Heart right ventricle (tissue), 16 donors: ENCODE results near the gene WAPL. TPM values are rescaled to one million over a fixed set of nuclear protein-coding genes. Genes with fewer than 3 reads are reported as not detected.
A peak's percentile ranks its signal among the peaks of the same experiment; 100 is the strongest.

Experiments used
- ATAC-seq, 8 donors: fragments of 200-7000 bp; cut with Tn5 transposase; one replicate each; pipeline ENCODE4 v1.9.1; 2020; ENCODE audit warnings: mild to moderate bottlenecking in 8 of 8, moderate library complexity in 8 of 8, moderate number of reproducible peaks in 1 of 8
- DNase-seq, 2 donors: peaks; one replicate each; pipeline ENCODE4 v3.0.0-alpha.2; 2020
- H3K27ac ChIP-seq, 10 donors: fragments of 200-600 bp; sonication (generic) in 2 of 10; one replicate each; pipeline versions ENCODE4 v1.5.0 to v1.8.0; 2020 to 2022; ENCODE audit warnings: mild to moderate bottlenecking in 3 of 10
- H3K27me3 ChIP-seq, 7 donors: fragments of 200-600 bp; one replicate each; pipeline ENCODE4 v1.8.0; 2021 to 2022; ENCODE audit warnings: mild to moderate bottlenecking in 2 of 7
- H3K36me3 ChIP-seq, 9 donors: fragments of 200-600 bp; sonication (generic) in 1 of 9; one replicate each; pipeline versions ENCODE4 v1.5.0 to v1.8.0; 2020 to 2022; ENCODE audit warnings: mild to moderate bottlenecking in 2 of 9
- H3K4me1 ChIP-seq, 9 donors: fragments of 200-600 bp; sonication (generic) in 1 of 9; one replicate each; pipeline versions ENCODE4 v1.5.0 to v1.8.0; 2020 to 2022; ENCODE audit warnings: mild to moderate bottlenecking in 4 of 9
- H3K4me3 ChIP-seq, 10 donors: fragments of 200-600 bp; sonication (generic) in 2 of 10; one replicate each; pipeline versions ENCODE4 v1.5.0 to v1.8.0; 2020 to 2022; ENCODE audit warnings: mild to moderate bottlenecking in 7 of 10, moderate library complexity in 2 of 10
- H3K9me3 ChIP-seq, 11 donors: fragments of 200-600 bp in 10 of 11; sonication (generic) in 2 of 11; one replicate each; pipeline versions ENCODE4 v1.5.0 to v1.8.0; 2013 to 2022; ENCODE audit warnings: mild to moderate bottlenecking in 2 of 11, control low read depth in 1 of 11, moderate library complexity in 1 of 11
- CTCF ChIP-seq, 9 donors: fragments of 200-600 bp; sonication (generic) in 2 of 9; IDR thresholded peaks; one replicate each; pipeline versions ENCODE4 v1.5.0 to v1.8.0; 2021 to 2022; ENCODE audit warnings: antibody characterized with exemption in 9 of 9, mild to moderate bottlenecking in 5 of 9, moderate library complexity in 1 of 9
- WGBS, 2 donors: extraction: QIAGEN DNeasy Blood & Tissue Kit; methylation state at CpG; one replicate each; pipeline ENCODE4 v1.1.7; 2013; ENCODE audit warnings: inconsistent platforms in 1 of 2; 5-methylcytosine and 5-hydroxymethylcytosine counted together
- intact Hi-C, 10 donors: fragments of 100-400 bp; cut with DNase I; formaldehyde crosslinking; loops; one replicate each; pipeline versions ENCODE4 v1.11.1 to v1.14.2; 2022
- polyA plus RNA-seq, 2 donors: library from polyadenylated mRNA; stranded (reverse); fragments of 200-250 nt; gene quantifications; one replicate each; pipeline ENCODE4 v1.2.3, GENCODE V29; 2013
- total RNA-seq, 10 donors: library from RNA; stranded (reverse); fragmentation: NEBNext Ultra II Directional in 3 of 10; extraction: Animal tissue kit (Norgen Biotek cat#: 25700) in 3 of 10; gene quantifications; one replicate each; pipeline versions ENCODE4 v1.2.1 to v1.2.4, GENCODE V29; 2021 to 2023
- donor health status: Arrhythmogenic right ventricular cardiomyopathy.
- donor health status: ischemic (EF 13 %, LVEDD 7.1; RV severe dilation, severe dysfunction).
- donor health status: healthy with polysubstance abuse.
- donor health status: DM: no; HTN: yes; CAD: no.
- donor health status: DM: no; HTN: no; CAD: no.
- donor health status: ischemic (EF 25% LVEDD 6.9; RV normal size, moderate dysfunction).
- donor health status: ischemic (EF 25% LVEDD 5.7; RV mildly dilated, moderate dysfunction).
- donor health status: healthy.
- donor health status: DM: yes; HTN: yes; CAD: no.
- donor health status: Ischemic cardiomyopathy.
- donor health status: ischemic (EF 35%, LVEDD 5.7; RV mildly dilated, moderate dysfunction).
- donor health status: nonischemic (EF 11% LVEDD 7.7; RV severe dilation, severe dysfunction).
- donor health status: DM: yes; HTN: yes; CAD: no.
- donor health status: PGD.
- donor health status: ischemic (EF 29% LVEDD 5.4; RV normal size, mild dysfunction).
- donor health status: nonischemic (EF 23%, LVEDD 6.1; RV moderate dilation, normal function).

The WAPL gene
- total and polyA plus RNA-seq, 12 donors: 10.0 to 29.5 (median 23.4) TPM

GRCh38 chr10:86388119-86388704 lies 133.4 kb downstream of the WAPL start:
- H3K27ac ChIP-seq: no peak overlapping the region
- no peak for TF ChIP-seq CTCF (IDR thresholded peaks at IDR 0.05)
- H3K4me3 ChIP-seq: no peak overlapping the region
- no peaks in the 10 kb centered on the region for H3K9me3 ChIP-seq
- DNase-seq (no peak), ATAC-seq (no peak)
- H3K27me3 ChIP-seq: peaks cover 5 to 85% (median 65%) of the 10 kb centered on the region in 7 donors
- H3K36me3 ChIP-seq: no peaks in the 10 kb centered on the region
- H3K4me1 ChIP-seq: peaks cover 0 to 11% (median 6%) of the 10 kb centered on the region in 9 donors
- WGBS, 2 donors: 39 to 41% methylated on average over 13 of the region's 13 CpGs
- intact Hi-C loops: no loop called here

- no peak for TF ChIP-seq CTCF (IDR thresholded peaks at IDR 0.05)
- peak in 1 of 8 donors; percentile 22 for ATAC-seq
- no peak for DNase-seq
- H3K4me3 ChIP-seq: no peak overlapping the region
- H3K27me3 ChIP-seq: peaks cover 5 to 80% (median 65%) of the 10 kb centered on the region in 7 donors
- H3K27ac ChIP-seq: no peak overlapping the region
- no peaks in the 10 kb centered on the region for H3K36me3 ChIP-seq
- H3K9me3 ChIP-seq: no peaks in the 10 kb centered on the region
- 68 to 69% methylated on average over 7 of the region's 7 CpGs for WGBS, 2 donors
- peaks cover 0 to 11% (median 6%) of the 10 kb centered on the region in 9 donors for H3K4me1 ChIP-seq
- intact Hi-C loops: no loop called here
Measured at GRCh38 chr10:86387178-86387794, 134.3 kb downstream of the WAPL start.

- peaks cover 5 to 85% (median 61%) of the 10 kb centered on the region in 7 donors for H3K27me3 ChIP-seq
- no peaks in the 10 kb centered on the region for H3K36me3 ChIP-seq
Measured at GRCh38 chr10:86385806-86386205, 135.8 kb downstream of the WAPL start.

More at GRCh38 chr10:86385806-86386205, 135.8 kb downstream of the WAPL start:
- TF ChIP-seq CTCF (IDR thresholded peaks at IDR 0.05): no peak
- ATAC-seq (no peak), DNase-seq (no peak)
- H3K4me1 ChIP-seq: peaks cover 0 to 11% (median 6%) of the 10 kb centered on the region in 9 donors
- 90 to 91% methylated on average over 3 of the region's 3 CpGs for WGBS, 2 donors
- H3K4me3 ChIP-seq: no peak overlapping the region
- no peak overlapping the region for H3K27ac ChIP-seq
- no peaks in the 10 kb centered on the region for H3K9me3 ChIP-seq
- intact Hi-C loops: loop anchor here in 1 of 10 donors (1.0 kb wide), 1 partner anchor 20 kb away; the partner anchor contains the start of gene GRID1

Other genes starting within 250 kb of the WAPL start
- 1 to 10 TPM in 9 of 10 donors, under 1 TPM in 1; 0.77 to 3.4 (median 1.9) TPM for gene GRID1, start 155.0 kb downstream of the WAPL start, total RNA-seq
- 1 to 10 TPM in 1 of 2 donors, under 1 TPM in 1; 0.44 to 1.2 TPM for gene GRID1, start 155.0 kb downstream of the WAPL start, polyA plus RNA-seq
- gene OPN4, start 132.8 kb upstream of the WAPL start, total RNA-seq: under 1 TPM in 5 of 10 donors, not detected in 5; 0.11 to 0.27 (median 0.26) TPM
- under 1 TPM; 0.10 to 0.29 TPM for gene OPN4, start 132.8 kb upstream of the WAPL start, polyA plus RNA-seq
- gene LDB3, start 146.7 kb upstream of the WAPL start, total RNA-seq: 1,000 to 10,000 TPM; 1,248 to 1,738 (median 1,513) TPM
- 1,000 to 10,000 TPM in 1 of 2 donors, 100 to 1,000 TPM in 1; 162 to 1,622 TPM for gene LDB3, start 146.7 kb upstream of the WAPL start, polyA plus RNA-seq
- 10 to 100 TPM; 34.4 to 69.0 (median 47.7) TPM for gene BMPR1A, start 234.8 kb upstream of the WAPL start, total RNA-seq
- gene BMPR1A, start 234.8 kb upstream of the WAPL start, polyA plus RNA-seq: 10 to 100 TPM in 1 of 2 donors, 1 to 10 TPM in 1; 6.7 to 10.3 TPM